ENCODE data around the gene ELMO1. TPM values are rescaled to one million over a fixed set of nuclear protein-coding genes. Genes with fewer than 3 reads are reported as not detected.

ELMO1 gene
- total and polyA plus RNA-seq, 10 donors = 26.0 to 494 (median 201) TPM

DNA sequence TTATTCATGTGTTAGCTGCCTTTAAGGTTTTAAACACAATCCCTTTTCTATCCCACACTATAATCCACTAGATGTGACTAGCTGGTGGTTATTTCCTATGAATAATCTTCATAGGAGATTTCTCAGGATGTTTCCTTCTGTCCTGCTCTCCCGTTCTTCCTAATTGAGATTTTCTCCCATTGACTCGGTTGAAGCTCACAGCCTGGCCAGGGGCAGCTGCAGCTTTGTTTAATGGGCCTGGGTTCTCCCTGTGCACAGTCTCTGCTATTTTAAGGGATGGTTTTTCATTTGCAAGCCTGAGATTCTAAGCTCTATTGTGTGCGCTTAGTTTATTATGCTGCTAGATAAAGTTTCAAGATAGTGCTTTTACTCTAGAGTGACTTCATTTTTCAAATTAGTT lies 441.0 kb downstream of the ELMO1 start:
- Histone ChIP-seq H3K4me1 (no peaks in the 10 kb centered on the region), H3K27ac (no peak overlapping the region), H3K4me3 (no peak overlapping the region), H3K9me3 (no peaks in the 10 kb centered on the region), H3K27me3 (replicated peaks in 1 of 7) (no peaks in the 10 kb centered on the region), H3K36me3 (peaks cover 0 to 86% (median 21%) of the 10 kb centered on the region in 6 donors)
- 90 to 96% (median 95%) methylated on average over 3 of the region's 3 CpGs for WGBS, 5 donors
- intact Hi-C loops (cut with DNase I; ENCODE audit: low total_unique reads) = no loop called here
- no peak for DNase-seq
- TF ChIP-seq POLR2AphosphoS5 (IDR thresholded peaks at IDR 0.05) (no peak), POLR2A (IDR thresholded peaks at IDR 0.05) (no peak)
- TF ChIP-seq, protein P1, sequence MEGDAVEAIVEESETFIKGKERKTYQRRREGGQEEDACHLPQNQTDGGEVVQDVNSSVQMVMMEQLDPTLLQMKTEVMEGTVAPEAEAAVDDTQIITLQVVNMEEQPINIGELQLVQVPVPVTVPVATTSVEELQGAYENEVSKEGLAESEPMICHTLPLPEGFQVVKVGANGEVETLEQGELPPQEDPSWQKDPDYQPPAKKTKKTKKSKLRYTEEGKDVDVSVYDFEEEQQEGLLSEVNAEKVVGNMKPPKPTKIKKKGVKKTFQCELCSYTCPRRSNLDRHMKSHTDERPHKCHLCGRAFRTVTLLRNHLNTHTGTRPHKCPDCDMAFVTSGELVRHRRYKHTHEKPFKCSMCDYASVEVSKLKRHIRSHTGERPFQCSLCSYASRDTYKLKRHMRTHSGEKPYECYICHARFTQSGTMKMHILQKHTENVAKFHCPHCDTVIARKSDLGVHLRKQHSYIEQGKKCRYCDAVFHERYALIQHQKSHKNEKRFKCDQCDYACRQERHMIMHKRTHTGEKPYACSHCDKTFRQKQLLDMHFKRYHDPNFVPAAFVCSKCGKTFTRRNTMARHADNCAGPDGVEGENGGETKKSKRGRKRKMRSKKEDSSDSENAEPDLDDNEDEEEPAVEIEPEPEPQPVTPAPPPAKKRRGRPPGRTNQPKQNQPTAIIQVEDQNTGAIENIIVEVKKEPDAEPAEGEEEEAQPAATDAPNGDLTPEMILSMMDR (IDR thresholded peaks at IDR 0.05 in 8 of 11, conservative IDR thresholded peaks at IDR 0.05 in 3 of 11) = no peak

DNA sequence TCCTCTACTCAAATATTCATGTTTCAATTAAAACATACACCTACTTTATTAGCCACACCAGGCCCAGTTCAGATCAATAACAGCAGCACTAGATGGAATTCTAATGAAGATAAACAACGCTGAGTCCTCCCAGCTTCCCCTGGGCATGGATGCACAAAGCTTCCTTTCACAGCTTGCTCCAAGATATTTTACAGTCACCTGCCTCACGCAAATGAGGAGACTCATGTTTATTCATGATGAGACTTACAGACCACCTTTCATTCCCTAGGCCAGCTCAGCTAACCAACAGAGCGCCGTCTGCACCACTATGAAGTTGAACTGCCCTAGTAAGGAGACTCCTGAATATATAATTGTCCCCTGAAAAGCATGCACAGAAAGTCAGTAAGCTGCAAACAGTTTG lies 441.4 kb downstream of the ELMO1 start:
- no peaks in the 10 kb centered on the region for H3K4me1 ChIP-seq
- TF ChIP-seq POLR2A (IDR thresholded peaks at IDR 0.05) (no peak), POLR2AphosphoS5 (IDR thresholded peaks at IDR 0.05) (no peak)
- TF ChIP-seq, protein P1 (IDR thresholded peaks at IDR 0.05 in 8 of 11, conservative IDR thresholded peaks at IDR 0.05 in 3 of 11) = no peak
- H3K27ac ChIP-seq = no peak overlapping the region
- H3K4me3 ChIP-seq = no peak overlapping the region
- DNase-seq = no peak
- WGBS, 5 donors = 91 to 97% (median 95%) methylated on average over 4 of the region's 4 CpGs
- no peaks in the 10 kb centered on the region for H3K9me3 ChIP-seq
- intact Hi-C loops (cut with DNase I; ENCODE audit: low total_unique reads) = no loop called here
- H3K36me3 ChIP-seq = peaks cover 0 to 86% (median 18%) of the 10 kb centered on the region in 6 donors
- H3K27me3 ChIP-seq (replicated peaks in 1 of 7) = no peaks in the 10 kb centered on the region

DNA sequence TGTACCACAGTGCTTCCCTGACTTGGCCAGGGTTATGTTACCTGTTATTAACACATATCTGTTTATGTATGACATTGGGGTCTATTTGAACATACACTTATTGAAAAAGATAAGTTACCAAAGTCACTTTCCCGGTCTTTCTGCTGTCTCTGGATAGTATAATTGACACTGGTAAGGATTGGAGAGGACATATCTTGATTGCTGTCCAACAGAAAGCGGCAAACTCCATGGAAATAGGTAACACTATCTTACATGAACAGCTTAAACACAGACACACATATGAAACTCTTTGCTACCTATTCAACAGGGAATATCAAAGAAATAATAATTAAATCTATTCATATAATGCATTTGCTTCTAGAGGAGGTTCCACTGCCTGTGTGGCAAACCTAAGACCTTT lies 441.9 kb downstream of the ELMO1 start:
- TF ChIP-seq POLR2A (IDR thresholded peaks at IDR 0.05) (no peak), POLR2AphosphoS5 (IDR thresholded peaks at IDR 0.05) (no peak)
- TF ChIP-seq, protein P1 (IDR thresholded peaks at IDR 0.05 in 8 of 11, conservative IDR thresholded peaks at IDR 0.05 in 3 of 11) = no peak
- H3K27me3 ChIP-seq (replicated peaks in 1 of 7) = no peaks in the 10 kb centered on the region
- H3K9me3 ChIP-seq = no peaks in the 10 kb centered on the region
- no peak overlapping the region for H3K4me3 ChIP-seq
- H3K4me1 ChIP-seq = no peaks in the 10 kb centered on the region
- H3K27ac ChIP-seq = no peak overlapping the region
- no peak for DNase-seq
- intact Hi-C loops (cut with DNase I; ENCODE audit: low total_unique reads) = no loop called here
- 93 to 94% (median 94%) methylated on average over 2 of the region's 2 CpGs for WGBS, 5 donors
- peaks cover 0 to 85% (median 14%) of the 10 kb centered on the region in 6 donors for H3K36me3 ChIP-seq

DNA sequence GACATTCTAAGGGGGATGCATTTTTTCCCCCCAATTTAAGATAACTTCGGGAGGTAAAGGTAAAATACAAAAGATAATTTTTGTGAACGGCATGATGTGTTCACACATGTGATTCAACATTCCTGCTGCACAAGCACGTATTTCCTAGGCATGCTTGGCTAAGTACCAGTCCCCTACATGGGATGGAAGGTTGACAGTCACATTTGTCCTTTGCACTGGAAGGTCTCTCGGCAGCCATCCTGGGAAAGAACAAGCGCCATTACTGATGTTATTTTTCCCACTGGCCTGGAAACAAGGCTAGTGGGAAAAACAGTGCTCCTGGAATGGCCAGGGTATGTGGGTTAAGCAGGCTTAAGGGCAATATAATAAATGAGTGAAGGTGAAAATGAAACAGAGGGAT lies 448.2 kb downstream of the ELMO1 start:
- no peak overlapping the region for H3K27ac ChIP-seq
- peaks cover 0 to 5% (median 0%) of the 10 kb centered on the region in 6 donors for H3K4me1 ChIP-seq
- no peaks in the 10 kb centered on the region for H3K9me3 ChIP-seq
- DNase-seq = no peak
- WGBS, 5 donors = 91 to 95% (median 94%) methylated on average over 5 of the region's 5 CpGs
- intact Hi-C loops (cut with DNase I; ENCODE audit: low total_unique reads) = no loop called here
- no peaks in the 10 kb centered on the region for H3K27me3 ChIP-seq (replicated peaks in 1 of 7)
- no peak overlapping the region for H3K4me3 ChIP-seq
- no peak for TF ChIP-seq POLR2A (IDR thresholded peaks at IDR 0.05)
- TF ChIP-seq POLR2AphosphoS5 (IDR thresholded peaks at IDR 0.05) = no peak
- TF ChIP-seq, protein P1 (IDR thresholded peaks at IDR 0.05 in 8 of 11, conservative IDR thresholded peaks at IDR 0.05 in 3 of 11) = no peak
- peaks cover 0 to 56% (median 0%) of the 10 kb centered on the region in 6 donors for H3K36me3 ChIP-seq

All from spleen (tissue), 11 donors.